Retinal pigment epithelial cell (primary cell): ENCODE results near the gene ATP9B.

ENCODE experiments used
- DNase-seq: peaks from one replicate; pipeline ENCODE4 v3.0.0-alpha.2; 2010; ENCODE audit warnings: low read depth
- H3K4me3 ChIP-seq: 2 replicates; pipeline ENCODE4 v1.5.1; 2011; ENCODE audit warnings: mild to moderate bottlenecking, low read length, control low read depth, moderate library complexity
- TF ChIP-seq, protein P1 (sequence below): conservative IDR thresholded peaks from 2 replicates; pipeline ENCODE4 v1.5.1; 2011; ENCODE audit warnings: low read depth, low read length, control low read depth, inconsistent platforms

The ATP9B gene

DNA sequence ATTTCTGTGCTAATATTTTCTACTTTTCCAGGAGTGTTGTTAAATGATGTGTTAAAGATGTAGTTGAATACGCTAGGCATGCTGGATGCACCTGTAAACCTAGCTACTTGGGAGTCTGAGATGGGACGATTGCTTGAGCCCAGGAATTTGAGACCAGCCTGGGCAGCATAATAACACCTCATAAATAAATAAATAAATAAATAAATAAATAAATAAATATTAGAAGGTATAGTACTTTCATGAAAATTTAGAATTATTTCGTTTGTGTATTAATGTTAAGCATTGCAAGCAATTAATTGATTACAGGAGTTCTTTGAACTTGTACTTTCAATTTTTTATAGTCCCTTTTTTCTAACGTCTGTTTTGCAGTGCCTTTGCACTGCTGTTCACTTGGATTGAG, 137.2 kb downstream of the ATP9B start:
- DNase-seq, result no peak
- TF ChIP-seq, protein P1, sequence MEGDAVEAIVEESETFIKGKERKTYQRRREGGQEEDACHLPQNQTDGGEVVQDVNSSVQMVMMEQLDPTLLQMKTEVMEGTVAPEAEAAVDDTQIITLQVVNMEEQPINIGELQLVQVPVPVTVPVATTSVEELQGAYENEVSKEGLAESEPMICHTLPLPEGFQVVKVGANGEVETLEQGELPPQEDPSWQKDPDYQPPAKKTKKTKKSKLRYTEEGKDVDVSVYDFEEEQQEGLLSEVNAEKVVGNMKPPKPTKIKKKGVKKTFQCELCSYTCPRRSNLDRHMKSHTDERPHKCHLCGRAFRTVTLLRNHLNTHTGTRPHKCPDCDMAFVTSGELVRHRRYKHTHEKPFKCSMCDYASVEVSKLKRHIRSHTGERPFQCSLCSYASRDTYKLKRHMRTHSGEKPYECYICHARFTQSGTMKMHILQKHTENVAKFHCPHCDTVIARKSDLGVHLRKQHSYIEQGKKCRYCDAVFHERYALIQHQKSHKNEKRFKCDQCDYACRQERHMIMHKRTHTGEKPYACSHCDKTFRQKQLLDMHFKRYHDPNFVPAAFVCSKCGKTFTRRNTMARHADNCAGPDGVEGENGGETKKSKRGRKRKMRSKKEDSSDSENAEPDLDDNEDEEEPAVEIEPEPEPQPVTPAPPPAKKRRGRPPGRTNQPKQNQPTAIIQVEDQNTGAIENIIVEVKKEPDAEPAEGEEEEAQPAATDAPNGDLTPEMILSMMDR, result no peak
- no peak overlapping the region for H3K4me3 ChIP-seq

DNA sequence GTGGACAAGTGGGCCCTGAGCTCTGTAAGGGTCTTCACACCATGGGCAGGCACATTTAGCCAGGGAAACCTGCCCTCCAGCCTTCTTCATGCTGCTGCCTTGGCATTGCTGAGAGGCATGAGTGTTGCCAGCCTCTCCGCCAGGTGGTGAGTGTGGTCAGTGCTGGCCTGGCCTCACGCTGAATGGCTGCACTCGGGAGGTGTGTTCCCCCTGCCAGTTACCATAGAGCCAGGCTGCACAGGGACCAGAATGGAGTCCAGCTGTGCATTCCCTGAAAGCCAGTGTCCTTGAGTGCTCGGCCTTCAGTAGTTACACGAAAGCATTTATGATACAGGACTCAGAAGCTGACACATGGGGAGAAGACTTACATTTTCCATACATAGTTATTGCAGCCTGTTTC, 139.7 kb downstream of the ATP9B start:
- TF ChIP-seq, protein P1, result no peak
- DNase-seq, result no peak
- H3K4me3 ChIP-seq, result no peak overlapping the region

DNA sequence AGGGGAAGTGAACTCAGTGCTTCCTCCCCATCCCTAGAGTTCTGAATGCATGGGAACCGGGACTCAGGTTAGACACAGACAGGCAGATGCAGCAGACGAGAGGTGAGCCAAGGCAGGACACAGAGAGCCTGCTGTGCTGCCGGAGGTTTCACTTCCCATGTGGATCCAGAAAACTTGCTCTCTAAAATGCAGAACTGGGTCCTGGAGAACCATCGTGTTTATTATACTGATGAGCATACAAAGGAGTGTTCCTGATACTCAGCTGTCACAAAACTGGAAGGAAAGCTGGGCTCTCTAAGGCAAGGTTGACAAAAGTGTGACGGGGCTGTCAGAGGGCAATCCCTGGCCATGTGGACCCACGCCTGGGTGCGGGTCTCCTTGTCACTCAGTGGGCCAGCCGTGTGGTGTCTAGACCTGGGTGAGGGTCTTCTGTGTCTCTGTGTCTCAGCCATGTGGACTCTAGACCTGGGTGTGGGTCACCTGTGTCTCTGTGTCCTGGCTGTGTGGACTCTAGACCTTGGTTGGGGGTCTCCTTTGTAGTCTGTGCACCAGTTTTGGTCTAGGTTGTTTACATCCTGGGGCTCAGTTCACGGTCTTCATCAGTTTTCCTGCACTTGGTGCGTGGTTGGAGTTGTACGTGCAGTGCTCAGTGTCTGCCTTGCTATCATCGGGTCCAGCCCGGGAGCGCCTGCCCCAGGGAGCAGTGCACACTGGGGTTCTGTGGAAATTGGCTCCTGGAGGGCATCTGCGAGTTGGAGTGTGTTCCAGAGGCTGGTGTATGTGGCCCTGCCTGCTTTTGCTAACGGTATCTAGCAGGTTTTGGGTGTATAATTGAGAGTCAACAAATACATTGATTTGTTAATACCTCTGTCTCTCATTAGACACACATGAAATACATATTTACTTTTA, 141.1 kb downstream of the ATP9B start:
- TF ChIP-seq, protein P1, result no peak
- DNase-seq, result no peak
- H3K4me3 ChIP-seq, result no peak overlapping the region

DNA sequence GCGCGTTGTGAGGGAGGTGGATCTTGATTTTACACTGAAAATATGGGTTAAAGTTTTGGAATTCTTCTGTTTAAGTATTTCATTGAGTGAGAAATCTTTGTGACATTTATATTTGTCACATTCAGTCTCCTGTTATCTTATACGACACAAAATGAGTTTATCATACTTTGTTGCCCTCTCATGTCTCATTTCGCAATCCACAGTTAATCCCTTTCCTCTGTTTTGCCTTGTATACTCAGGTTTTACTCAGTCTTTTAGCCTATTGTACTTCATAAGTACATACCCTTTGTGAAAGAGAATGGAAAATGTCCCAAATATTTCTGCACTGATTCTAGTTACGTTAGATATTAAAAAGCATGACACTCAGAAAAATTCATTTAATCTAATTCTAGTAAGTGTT, 142.7 kb downstream of the ATP9B start:
- H3K4me3 ChIP-seq, result no peak overlapping the region
- peak; percentile 17 for DNase-seq
- TF ChIP-seq, protein P1, result no peak

DNA sequence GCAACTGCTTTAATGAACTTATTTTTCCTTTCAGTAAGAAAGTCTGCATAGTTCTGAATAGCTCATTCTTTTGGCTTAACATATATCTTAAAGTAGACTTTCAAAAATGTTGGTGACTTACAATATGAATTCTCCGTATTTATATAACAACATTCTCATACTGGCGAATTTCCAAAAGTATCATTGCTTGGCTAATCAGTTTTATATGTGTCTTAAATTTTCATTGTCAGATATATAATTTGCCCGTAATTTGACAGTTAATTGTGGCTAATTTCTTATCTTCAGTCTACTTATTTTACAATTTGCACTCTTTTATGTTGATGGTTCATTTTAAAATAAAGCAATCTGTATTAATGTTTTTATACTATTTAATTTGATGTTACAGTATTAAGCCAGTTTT, 144.9 kb downstream of the ATP9B start:
- DNase-seq, result no peak
- H3K4me3 ChIP-seq, result no peak overlapping the region
- TF ChIP-seq, protein P1, result no peak

DNA sequence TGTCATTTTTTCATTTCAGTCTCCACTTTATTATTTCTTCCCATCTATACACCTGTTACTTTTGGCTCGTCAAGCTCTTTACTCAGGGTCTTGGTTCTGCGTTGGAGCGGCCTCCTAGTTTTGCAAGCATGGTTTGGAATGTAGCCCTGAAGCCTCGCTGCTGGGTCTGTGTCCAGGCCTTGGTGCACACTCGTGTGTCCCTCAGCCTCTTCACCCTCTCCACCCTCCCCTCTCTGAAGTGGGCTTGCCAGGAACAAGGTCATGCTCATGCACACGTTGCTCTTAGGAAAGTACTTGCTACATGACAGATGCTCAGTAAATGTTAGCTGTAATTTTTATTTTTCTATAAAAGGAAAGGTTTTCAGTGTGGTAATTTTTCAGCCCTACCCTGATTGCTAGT, 147.0 kb downstream of the ATP9B start:
- H3K4me3 ChIP-seq, result no peak overlapping the region
- DNase-seq, result no peak
- TF ChIP-seq, protein P1, result no peak

DNA sequence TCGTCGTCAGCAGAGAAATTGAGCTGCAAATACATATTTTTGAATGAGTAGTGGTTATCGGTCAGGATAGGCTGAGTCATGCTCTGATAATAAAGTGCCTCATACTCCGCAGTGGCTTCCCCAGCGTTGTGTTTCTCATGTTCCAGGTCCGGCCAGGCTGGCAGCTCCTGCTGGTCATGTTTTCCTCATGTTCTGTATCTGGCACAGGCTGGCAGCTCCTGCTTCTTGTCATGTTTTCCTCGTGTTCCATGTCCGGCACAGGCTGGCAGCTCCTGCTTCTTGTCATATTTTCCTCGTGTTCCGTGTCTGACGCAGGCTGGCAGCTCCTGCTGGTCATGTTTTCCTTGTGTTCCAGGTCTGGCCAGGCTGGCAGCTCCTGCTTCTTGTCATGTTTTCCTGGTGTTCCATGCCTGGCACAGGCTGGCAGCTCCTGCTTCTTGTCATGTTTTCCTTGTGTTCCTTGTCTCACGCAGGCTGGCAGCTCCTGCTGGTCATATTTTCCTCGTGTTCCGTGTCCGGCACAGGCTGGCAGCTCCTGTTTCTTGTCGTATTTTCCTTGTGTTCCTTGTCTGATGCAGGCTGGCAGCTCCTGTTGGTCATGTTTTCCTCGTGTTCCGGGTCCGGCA, 148.9 kb downstream of the ATP9B start:
- TF ChIP-seq, protein P1, result no peak
- H3K4me3 ChIP-seq, result no peak overlapping the region
- no peak for DNase-seq
